GM13976 (cell line): ENCODE data around the gene HECW1.

Source experiments
- DNase-seq: peaks from one replicate; pipeline ENCODE4 v3.0.0; 2012; ENCODE audit warnings: low spot score
- in situ Hi-C: fragments of 300-500 bp; cut with MboI; formaldehyde crosslinking; loops from one replicate; pipeline ENCODE4 v1.12.0; 2022; ENCODE audit warnings: low sequenced_read_pairs, mixed read lengths, inconsistent platforms; ENCODE audit not compliant: unreplicated experiment
- TF ChIP-seq, protein P1 (sequence below): IDR thresholded peaks from 2 replicates; pipeline ENCODE4 v1.5.1; 2012; ENCODE audit warnings: borderline replicate concordance, mild to moderate bottlenecking; ENCODE audit not compliant: insufficient read depth; ENCODE audit errors: extremely low read depth, missing control alignments, control extremely low read depth

Gene HECW1

DNA sequence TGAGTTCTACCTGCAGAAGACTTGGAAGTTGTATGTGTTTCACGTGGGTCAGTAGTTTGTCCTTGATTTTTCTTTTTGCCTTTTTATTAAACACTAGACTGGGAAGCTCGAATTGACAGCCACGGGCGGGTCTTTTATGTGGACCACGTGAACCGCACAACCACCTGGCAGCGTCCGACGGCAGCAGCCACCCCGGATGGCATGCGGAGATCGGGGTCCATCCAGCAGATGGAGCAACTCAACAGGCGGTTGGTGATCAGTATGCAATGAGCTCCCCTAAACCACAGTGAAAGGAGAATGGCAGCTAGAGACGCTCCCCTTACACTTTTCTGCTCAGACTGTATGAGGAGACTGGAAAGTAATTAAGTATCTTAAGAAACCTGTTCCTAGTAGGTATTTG is 343.8 kb downstream of the HECW1 start:
- TF ChIP-seq, protein P1, sequence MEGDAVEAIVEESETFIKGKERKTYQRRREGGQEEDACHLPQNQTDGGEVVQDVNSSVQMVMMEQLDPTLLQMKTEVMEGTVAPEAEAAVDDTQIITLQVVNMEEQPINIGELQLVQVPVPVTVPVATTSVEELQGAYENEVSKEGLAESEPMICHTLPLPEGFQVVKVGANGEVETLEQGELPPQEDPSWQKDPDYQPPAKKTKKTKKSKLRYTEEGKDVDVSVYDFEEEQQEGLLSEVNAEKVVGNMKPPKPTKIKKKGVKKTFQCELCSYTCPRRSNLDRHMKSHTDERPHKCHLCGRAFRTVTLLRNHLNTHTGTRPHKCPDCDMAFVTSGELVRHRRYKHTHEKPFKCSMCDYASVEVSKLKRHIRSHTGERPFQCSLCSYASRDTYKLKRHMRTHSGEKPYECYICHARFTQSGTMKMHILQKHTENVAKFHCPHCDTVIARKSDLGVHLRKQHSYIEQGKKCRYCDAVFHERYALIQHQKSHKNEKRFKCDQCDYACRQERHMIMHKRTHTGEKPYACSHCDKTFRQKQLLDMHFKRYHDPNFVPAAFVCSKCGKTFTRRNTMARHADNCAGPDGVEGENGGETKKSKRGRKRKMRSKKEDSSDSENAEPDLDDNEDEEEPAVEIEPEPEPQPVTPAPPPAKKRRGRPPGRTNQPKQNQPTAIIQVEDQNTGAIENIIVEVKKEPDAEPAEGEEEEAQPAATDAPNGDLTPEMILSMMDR: no peak
- in situ Hi-C loops: loop anchor here (25.0 kb wide), 1 partner anchor 256 kb away; no protein-coding TSS in a partner anchor
- no peak for DNase-seq

DNA sequence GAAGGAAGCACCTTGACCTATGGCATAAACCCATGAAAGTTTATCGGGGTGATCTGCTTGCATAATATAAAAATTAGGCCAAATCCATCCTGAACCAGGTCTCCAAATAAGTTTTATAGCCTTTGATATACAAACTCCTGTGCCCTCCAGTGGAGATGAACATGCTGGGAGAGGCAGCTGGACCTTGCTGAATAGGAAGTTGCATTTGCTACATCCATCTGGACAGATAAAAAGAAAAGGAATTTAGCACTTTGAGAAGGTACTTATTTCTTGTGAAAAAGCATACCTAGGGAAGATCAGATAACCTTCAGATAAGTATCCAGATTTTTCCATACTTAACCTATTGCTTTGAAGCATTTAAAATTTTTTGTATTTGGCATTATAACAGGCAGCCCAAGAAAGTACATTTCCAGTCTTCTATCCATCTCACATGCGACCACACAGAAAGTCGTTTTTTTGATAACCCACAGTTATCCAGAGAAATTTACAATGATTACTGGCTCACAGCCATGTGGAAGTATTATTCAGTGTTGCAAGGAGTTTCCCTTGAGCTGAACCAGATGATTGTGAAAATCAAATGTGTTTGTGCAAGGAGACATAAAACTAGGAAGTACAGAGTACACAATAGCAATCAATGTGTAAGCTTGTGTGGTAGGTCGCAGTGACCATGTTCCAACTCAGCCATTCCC is 346.0 kb downstream of the HECW1 start:
- DNase-seq: no peak
- in situ Hi-C loops: loop anchor here (25.0 kb wide), 1 partner anchor 254 kb away; no protein-coding TSS in a partner anchor
- TF ChIP-seq, protein P1: no peak

DNA sequence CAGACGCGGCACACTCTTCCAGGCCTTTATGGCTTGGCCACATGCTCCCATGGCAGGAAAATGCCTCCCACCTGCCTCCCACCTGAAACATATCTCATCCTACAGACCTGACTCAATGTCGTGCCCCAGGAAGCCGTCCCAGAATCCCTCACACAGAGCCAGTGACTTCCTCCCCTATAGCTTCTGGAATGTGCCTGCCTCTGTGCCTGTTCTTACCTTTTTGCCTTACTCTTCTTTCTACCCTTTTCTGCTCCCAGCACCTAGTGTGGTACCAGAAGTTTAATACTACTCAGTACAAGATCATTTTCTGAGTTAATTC is 346.5 kb downstream of the HECW1 start:
- in situ Hi-C loops: loop anchor here (25.0 kb wide), 1 partner anchor 253 kb away; no protein-coding TSS in a partner anchor
- TF ChIP-seq, protein P1: no peak
- DNase-seq: no peak

DNA sequence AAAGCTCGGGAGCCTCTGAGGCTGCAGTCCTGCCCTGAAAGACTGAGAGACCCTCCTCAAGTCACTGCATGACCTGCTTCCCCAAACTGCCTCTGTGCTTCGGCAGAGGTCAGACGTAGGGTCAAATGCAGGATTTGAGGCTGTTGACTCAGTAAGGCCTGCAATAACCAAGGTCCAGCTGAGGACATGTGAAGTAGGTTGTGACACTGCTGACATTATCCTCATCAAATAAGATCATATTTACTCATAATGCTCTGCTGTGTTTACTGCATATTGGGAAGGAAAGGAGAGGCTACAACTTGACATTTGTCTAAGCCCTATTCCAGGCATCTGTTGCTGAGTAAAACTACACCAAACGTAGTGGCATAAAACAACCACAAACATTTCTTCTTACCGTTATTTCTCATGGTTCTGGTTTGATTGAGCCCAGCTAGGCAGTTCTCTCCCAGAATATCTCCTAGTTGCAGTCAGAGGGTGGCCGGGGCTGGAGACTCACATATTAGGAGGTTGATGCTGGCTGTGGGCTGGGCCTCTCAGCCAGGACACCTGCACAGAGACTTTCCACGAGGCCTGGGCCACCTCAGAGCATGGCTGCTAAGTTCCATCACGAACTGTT is 348.4 kb downstream of the HECW1 start:
- no peak for DNase-seq
- in situ Hi-C loops: loop anchor here (25.0 kb wide), 1 partner anchor 251 kb away; no protein-coding TSS in a partner anchor

DNA sequence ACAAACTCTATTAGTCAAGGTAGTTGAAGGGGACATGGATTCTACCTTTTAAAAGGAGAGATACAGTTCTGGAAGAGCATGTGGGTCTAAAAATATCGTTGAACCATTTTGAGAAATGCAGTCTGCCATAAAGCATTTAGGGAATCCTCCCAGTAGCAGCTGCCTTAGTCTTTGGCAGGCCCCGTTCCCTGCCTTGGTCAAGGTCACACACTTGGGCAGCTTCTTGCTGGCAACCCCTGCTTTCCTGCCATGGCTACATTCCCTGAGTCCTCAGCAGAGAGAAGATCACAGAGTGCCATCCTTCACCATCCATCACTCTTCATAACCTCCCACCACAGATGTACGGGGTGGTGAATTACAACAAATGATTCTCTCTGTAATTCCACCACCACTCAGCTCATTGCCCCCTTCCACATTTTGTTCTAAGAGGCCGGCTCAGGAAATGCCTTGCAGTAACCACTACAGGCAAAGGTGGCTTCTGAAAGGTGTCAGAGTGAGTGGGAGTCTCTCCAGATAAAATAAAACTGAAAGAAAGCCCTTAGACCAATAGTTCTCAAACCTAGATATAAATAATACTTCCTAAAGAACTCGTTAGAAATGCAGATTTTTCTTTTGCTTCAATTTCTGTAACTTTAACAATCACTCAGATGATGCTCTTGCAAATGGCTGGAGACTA is 349.0 kb downstream of the HECW1 start:
- in situ Hi-C loops: loop anchor here (25.0 kb wide), 1 partner anchor 251 kb away; no protein-coding TSS in a partner anchor
- no peak for DNase-seq
- TF ChIP-seq, protein P1: no peak

More for the DNA sequence above, 348.4 kb downstream of the HECW1 start:
- TF ChIP-seq, protein P1: no peak

DNA sequence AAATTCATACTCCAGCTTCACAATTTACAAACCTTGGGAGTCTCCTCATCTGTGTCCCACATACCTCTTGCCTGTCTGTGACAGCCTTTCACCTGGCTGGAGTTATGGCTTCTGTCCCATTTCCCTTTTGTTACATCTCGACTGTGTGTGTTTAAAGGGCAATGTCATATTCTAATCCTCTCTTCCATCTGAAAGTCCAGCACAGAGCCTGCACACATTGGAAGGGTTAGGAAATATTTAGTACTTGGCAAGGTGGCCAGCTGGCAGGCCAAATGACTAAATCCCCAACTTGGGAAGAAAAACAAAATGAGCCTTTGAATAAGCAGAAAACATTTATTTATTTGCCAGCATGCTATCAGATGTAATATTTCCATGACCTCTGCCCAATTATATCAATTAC is 350.4 kb downstream of the HECW1 start:
- in situ Hi-C loops: loop anchor here (25.0 kb wide), 1 partner anchor 249 kb away; no protein-coding TSS in a partner anchor
- no peak for DNase-seq
- TF ChIP-seq, protein P1: no peak
